Activated naive CD4-positive, alpha-beta T cell treated with anti-CD3 and anti-CD28 coated beads, Interleukin-2, amount 50 U/mL, for 24 hours (primary cell): ENCODE measurements around the gene EDN1.
"Not testable (repeated sequence)": the region's sequence is repeated elsewhere in the genome, so short reads cannot be mapped to it uniquely, and the experiment has no call there.

ENCODE experiments used
- H3K27ac Mint-ChIP-seq: one replicate; pipeline ENCODE4 v1.8.0; 2021; ENCODE audit warnings: mild to moderate bottlenecking, mixed read lengths
- H3K27me3 Mint-ChIP-seq: one replicate; pipeline ENCODE4 v1.8.0; 2021; ENCODE audit warnings: mixed read lengths
- H3K36me3 Mint-ChIP-seq: one replicate; pipeline ENCODE4 v1.8.0; 2021; ENCODE audit warnings: mixed read lengths
- H3K4me1 Mint-ChIP-seq: one replicate; pipeline ENCODE4 v1.8.0; 2021; ENCODE audit warnings: mixed read lengths
- H3K4me3 Mint-ChIP-seq: one replicate; pipeline ENCODE4 v1.8.0; 2021; ENCODE audit warnings: mild to moderate bottlenecking, mixed read lengths
- H3K9me3 Mint-ChIP-seq: one replicate; pipeline ENCODE4 v1.8.0; 2021; ENCODE audit warnings: mixed read lengths

The EDN1 gene

GRCh38 chr6:12324748-12325147 lies 34.6 kb downstream of the EDN1 start:
- Mint-ChIP-seq H3K27ac (no peak overlapping the region), H3K4me1 (no peaks in the 10 kb centered on the region), H3K27me3 (peaks cover 5% of the 10 kb centered on the region)

GRCh38 chr6:12325872-12326271 lies 35.7 kb downstream of the EDN1 start:
- Mint-ChIP-seq H3K4me3 (no peak overlapping the region), H3K4me1 (no peaks in the 10 kb centered on the region), H3K27me3 (peaks cover 5% of the 10 kb centered on the region), H3K9me3 (no peaks in the 10 kb centered on the region), H3K36me3 (peaks cover 1% of the 10 kb centered on the region), H3K27ac (no peak overlapping the region)

More at GRCh38 chr6:12324748-12325147, 34.6 kb downstream of the EDN1 start:
- H3K4me3 Mint-ChIP-seq, result no peak overlapping the region
- no peaks in the 10 kb centered on the region for H3K9me3 Mint-ChIP-seq
- H3K36me3 Mint-ChIP-seq, result peaks cover 1% of the 10 kb centered on the region

- H3K27me3 Mint-ChIP-seq, result peaks cover 3% of the 10 kb centered on the region
- H3K9me3 Mint-ChIP-seq, result no peaks in the 10 kb centered on the region
- H3K27ac Mint-ChIP-seq, result no peak overlapping the region
- H3K36me3 Mint-ChIP-seq, result peaks cover 1% of the 10 kb centered on the region
- peaks cover 3% of the 10 kb centered on the region for H3K4me1 Mint-ChIP-seq
- no peak overlapping the region for H3K4me3 Mint-ChIP-seq
Measured at GRCh38 chr6:12327391-12327790, 37.2 kb downstream of the EDN1 start.

DNA sequence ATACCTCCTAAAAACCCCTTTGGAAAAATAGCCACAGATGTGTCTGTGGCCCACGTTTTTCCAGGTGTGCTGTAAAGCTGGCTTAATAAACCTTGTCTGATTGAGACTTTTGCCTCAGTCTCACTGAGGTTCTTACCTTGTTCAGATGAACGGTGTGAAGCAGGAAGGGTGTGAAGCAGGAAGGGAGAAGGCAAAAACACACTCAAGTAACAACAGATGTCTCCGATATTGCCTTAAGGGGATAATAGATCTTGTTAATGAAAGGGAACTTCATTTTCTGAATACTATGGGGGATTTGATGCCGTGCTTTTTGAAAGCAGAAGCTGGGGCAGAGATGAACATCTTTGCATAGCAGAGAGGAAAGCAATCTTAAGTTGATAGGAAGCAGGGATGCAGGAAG lies 37.8 kb downstream of the EDN1 start:
- H3K36me3 Mint-ChIP-seq, result peaks cover 1% of the 10 kb centered on the region
- peaks cover 4% of the 10 kb centered on the region for H3K4me1 Mint-ChIP-seq
- no peak overlapping the region for H3K4me3 Mint-ChIP-seq
- peaks cover 3% of the 10 kb centered on the region for H3K27me3 Mint-ChIP-seq
- no peak overlapping the region for H3K27ac Mint-ChIP-seq
- H3K9me3 Mint-ChIP-seq, result no peaks in the 10 kb centered on the region

DNA sequence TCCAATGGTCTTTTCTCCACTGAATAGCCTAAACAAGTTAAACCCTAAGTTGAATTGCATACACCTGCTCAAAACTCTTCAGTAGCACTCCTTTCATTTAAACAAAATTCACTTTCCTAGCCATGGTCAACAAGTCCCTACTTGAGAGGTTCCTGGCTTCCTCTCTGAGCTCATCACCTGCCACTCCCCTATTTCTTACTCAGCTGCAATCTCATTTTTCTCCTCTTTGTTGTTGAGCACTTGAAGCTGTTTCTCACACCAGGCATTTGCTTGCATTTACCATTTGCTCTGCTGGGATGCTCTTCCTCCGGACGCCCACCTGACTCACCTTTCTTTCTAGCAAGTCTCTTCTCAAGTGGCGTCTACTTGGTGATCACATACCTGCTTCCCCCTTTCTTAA lies 38.5 kb downstream of the EDN1 start:
- H3K9me3 Mint-ChIP-seq, result no peaks in the 10 kb centered on the region
- H3K4me1 Mint-ChIP-seq, result peaks cover 4% of the 10 kb centered on the region
- peaks cover 1% of the 10 kb centered on the region for H3K36me3 Mint-ChIP-seq
- no peak overlapping the region for H3K4me3 Mint-ChIP-seq
- H3K27me3 Mint-ChIP-seq, result peaks cover 3% of the 10 kb centered on the region
- no peak overlapping the region for H3K27ac Mint-ChIP-seq

DNA sequence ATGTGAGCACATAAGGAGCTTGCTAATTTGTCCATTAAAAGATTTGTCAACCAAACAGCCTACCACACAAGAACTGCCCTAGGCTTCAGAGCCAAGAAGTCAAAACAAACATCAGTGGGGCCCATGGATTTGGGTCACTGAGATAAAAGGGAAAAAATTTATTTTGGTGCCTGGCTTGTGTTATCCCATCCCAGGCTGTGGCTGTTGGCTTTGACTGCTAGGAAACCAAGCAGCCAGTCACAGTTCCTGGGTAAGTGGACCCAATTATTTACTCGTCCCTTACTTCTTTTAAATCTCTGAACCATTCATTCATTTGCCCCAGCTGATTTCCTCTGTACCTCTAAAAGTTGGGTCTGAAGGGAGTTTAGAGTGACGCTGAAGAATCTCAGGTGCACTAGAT lies 41.3 kb downstream of the EDN1 start:
- no peaks in the 10 kb centered on the region for H3K9me3 Mint-ChIP-seq
- H3K4me1 Mint-ChIP-seq, result peaks cover 4% of the 10 kb centered on the region
- H3K36me3 Mint-ChIP-seq, result peaks cover 1% of the 10 kb centered on the region
- H3K27me3 Mint-ChIP-seq, result no peaks in the 10 kb centered on the region
- no peak overlapping the region for H3K27ac Mint-ChIP-seq
- no peak overlapping the region for H3K4me3 Mint-ChIP-seq

GRCh38 chr6:12331951-12332749 lies 42.0 kb downstream of the EDN1 start:
- Mint-ChIP-seq H3K27ac (no peak overlapping the region), H3K4me3 (no peak overlapping the region), H3K36me3 (peaks cover 1% of the 10 kb centered on the region), H3K4me1 (peaks cover 4% of the 10 kb centered on the region), H3K27me3 (no peaks in the 10 kb centered on the region), H3K9me3 (no peaks in the 10 kb centered on the region)

GRCh38 chr6:12332750-12333079 lies 42.6 kb downstream of the EDN1 start:
- not testable (repeated sequence) for H3K4me3 Mint-ChIP-seq, H3K27me3 Mint-ChIP-seq, H3K4me1 Mint-ChIP-seq, H3K9me3 Mint-ChIP-seq, H3K36me3 Mint-ChIP-seq, H3K27ac Mint-ChIP-seq

- H3K4me3 Mint-ChIP-seq, result no peak overlapping the region
- peaks cover 4% of the 10 kb centered on the region for H3K4me1 Mint-ChIP-seq
- H3K27me3 Mint-ChIP-seq, result no peaks in the 10 kb centered on the region
- H3K27ac Mint-ChIP-seq, result no peak overlapping the region
- H3K9me3 Mint-ChIP-seq, result no peaks in the 10 kb centered on the region
- H3K36me3 Mint-ChIP-seq, result peaks cover 1% of the 10 kb centered on the region
Measured at GRCh38 chr6:12333128-12333527, 43.0 kb downstream of the EDN1 start.

- H3K27ac Mint-ChIP-seq, result no peak overlapping the region
- no peaks in the 10 kb centered on the region for H3K27me3 Mint-ChIP-seq
- H3K4me3 Mint-ChIP-seq, result no peak overlapping the region
- no peaks in the 10 kb centered on the region for H3K9me3 Mint-ChIP-seq
- peaks cover 4% of the 10 kb centered on the region for H3K4me1 Mint-ChIP-seq
- H3K36me3 Mint-ChIP-seq, result peaks cover under 1% of the 10 kb centered on the region
Measured at GRCh38 chr6:12334526-12335130, 44.5 kb downstream of the EDN1 start.

DNA sequence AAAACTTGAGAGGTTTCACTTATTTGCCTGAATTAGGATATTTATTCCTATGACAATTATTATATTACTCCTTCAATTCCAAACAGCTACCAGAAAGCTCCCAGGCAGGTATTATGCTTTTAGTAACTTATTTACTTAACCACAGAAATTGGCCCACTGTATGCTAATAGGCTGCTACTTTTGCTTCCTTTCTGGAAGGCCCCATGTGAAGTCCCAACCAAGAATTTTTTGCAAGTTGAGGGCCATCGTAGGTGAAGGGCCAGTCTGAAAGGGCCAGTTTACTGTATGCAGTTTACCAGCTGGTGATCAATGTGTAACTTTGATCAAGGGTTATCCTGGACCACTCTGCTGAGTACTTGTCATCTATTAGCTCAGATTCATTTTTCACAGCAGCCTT lies 45.0 kb downstream of the EDN1 start:
- Mint-ChIP-seq H3K9me3 (no peaks in the 10 kb centered on the region), H3K27me3 (no peaks in the 10 kb centered on the region), H3K4me3 (no peak overlapping the region), H3K4me1 (peaks cover 4% of the 10 kb centered on the region), H3K36me3 (no peaks in the 10 kb centered on the region), H3K27ac (no peak overlapping the region)

DNA sequence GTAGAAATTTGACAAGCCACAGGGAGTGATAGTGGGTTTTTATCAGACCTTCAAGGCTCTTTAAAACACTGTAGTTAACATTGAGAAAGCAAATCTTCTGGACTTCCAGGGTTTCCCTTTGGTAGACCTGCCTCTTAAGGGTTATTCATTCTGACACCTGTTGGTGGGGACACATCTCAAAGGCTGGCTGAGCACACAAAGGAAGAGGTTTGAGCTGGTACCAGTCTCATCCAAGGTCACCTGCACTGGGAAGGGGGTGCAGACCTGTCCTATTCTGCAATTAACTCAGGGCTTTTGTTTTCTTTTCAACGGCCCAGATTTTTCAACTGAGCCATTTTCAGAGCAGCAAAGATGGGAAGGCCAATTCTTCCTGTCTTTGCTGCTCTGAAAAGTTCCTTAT lies 45.6 kb downstream of the EDN1 start:
- Mint-ChIP-seq H3K4me1 (peaks cover 4% of the 10 kb centered on the region), H3K9me3 (no peaks in the 10 kb centered on the region), H3K27ac (no peak overlapping the region), H3K27me3 (no peaks in the 10 kb centered on the region), H3K36me3 (no peaks in the 10 kb centered on the region), H3K4me3 (no peak overlapping the region)

- Mint-ChIP-seq H3K27me3 (no peaks in the 10 kb centered on the region), H3K9me3 (no peaks in the 10 kb centered on the region), H3K36me3 (no peaks in the 10 kb centered on the region), H3K27ac (no peak overlapping the region), H3K4me3 (no peak overlapping the region), H3K4me1 (peaks cover 4% of the 10 kb centered on the region)
Measured at GRCh38 chr6:12336121-12336971, 46.2 kb downstream of the EDN1 start.

DNA sequence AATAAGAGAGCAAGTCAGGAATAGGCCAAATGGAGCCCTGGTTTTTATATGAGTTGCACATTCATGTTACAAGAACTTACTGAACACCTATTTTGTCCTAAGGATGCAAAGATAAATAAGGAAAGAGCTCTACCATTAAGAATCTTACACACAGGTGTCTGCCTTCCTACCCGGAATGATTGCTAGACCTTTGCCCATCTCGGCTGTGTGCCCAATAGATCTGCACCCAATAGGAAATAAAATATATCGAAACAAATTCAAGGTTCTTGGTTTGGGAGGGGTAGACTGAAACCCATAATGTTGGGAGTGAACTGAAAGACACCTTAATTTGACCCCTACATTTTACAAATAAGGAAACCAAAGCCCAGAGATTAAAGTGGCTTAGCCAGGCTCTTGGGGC lies 48.9 kb downstream of the EDN1 start:
- Mint-ChIP-seq H3K4me1 (no peaks in the 10 kb centered on the region), H3K36me3 (no peaks in the 10 kb centered on the region), H3K27me3 (no peaks in the 10 kb centered on the region), H3K27ac (no peak overlapping the region), H3K9me3 (no peaks in the 10 kb centered on the region), H3K4me3 (no peak overlapping the region)

- Mint-ChIP-seq H3K4me1 (no peaks in the 10 kb centered on the region), H3K36me3 (no peaks in the 10 kb centered on the region), H3K27ac (no peak overlapping the region), H3K27me3 (peaks cover 2% of the 10 kb centered on the region), H3K4me3 (no peak overlapping the region), H3K9me3 (no peaks in the 10 kb centered on the region)
Measured at GRCh38 chr6:12339808-12340487, 49.8 kb downstream of the EDN1 start.

DNA sequence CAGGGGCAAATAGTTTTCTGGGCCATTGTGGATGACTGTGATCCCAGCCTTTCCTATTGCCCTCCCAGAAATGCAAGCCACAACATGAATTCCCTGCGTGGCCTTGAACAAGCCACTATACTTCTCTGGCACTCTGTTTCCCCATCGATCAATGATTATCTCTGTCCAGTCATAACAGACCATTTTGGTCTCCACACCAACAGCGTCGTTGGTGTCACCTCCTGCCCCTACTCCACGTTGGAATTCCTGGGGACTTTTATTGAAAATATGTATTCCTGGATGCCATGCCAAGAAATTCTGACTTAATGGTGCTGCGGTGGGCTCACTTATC lies 50.3 kb downstream of the EDN1 start:
- Mint-ChIP-seq H3K36me3 (no peaks in the 10 kb centered on the region), H3K4me1 (no peaks in the 10 kb centered on the region), H3K27ac (no peak overlapping the region), H3K9me3 (no peaks in the 10 kb centered on the region), H3K4me3 (no peak overlapping the region), H3K27me3 (peaks cover 4% of the 10 kb centered on the region)
